K562 (cell line): ENCODE results near the gene FKRP. TPM values are rescaled to one million over a fixed set of nuclear protein-coding genes. Genes with fewer than 3 reads are reported as not detected.
A peak's percentile ranks its signal among the peaks of the same experiment; 100 is the strongest.

Experiments
- ARNT ChIP-seq, 2 experiments: fragments of 450-650 bp; IDR thresholded peaks; 2 replicates each; pipeline ENCODE4 v1.6.1; 2016; ENCODE audit warnings: mild to moderate bottlenecking in 1 of 2
- FUS ChIP-seq: fragments of 200-400 bp; formaldehyde crosslinking; optimal IDR thresholded peaks from 2 replicates; pipeline ENCODE3; 2017; ENCODE audit warnings: low read depth, low read length
- GTF2A2 ChIP-seq: IDR thresholded peaks from 2 replicates; pipeline ENCODE4 v1.6.1; 2016; ENCODE audit warnings: mild to moderate bottlenecking, missing genetic modification characterization, missing compliant biosample characterization
- MCM2 ChIP-seq: fragments of 450-650 bp; IDR thresholded peaks from 2 replicates; pipeline ENCODE4 v1.6.1; 2017; ENCODE audit warnings: low read depth, mild to moderate bottlenecking
- NR2C2 ChIP-seq, 2 experiments: fragments of 200-800 bp in 1 of 2; sonication (Bioruptor generic) in 1 of 2; sonication (generic) in 1 of 2; formaldehyde crosslinking in 1 of 2; IDR thresholded peaks; 2 replicates each; pipeline versions ENCODE4 v1.6.1 to v1.8.0; 2016 to 2022; ENCODE audit warnings: mild to moderate bottlenecking in 1 of 2, missing compliant biosample characterization in 1 of 2, missing genetic modification characterization in 1 of 2, missing genetic modification reagents in 1 of 2
- PYGO2 ChIP-seq: fragments of 450-650 bp; IDR thresholded peaks from 2 replicates; pipeline ENCODE4 v1.6.1; 2016; ENCODE audit warnings: mild to moderate bottlenecking, missing genetic modification characterization, moderate library complexity, missing compliant biosample characterization
- SMAD1 ChIP-seq: fragments of 150-350 bp; IDR thresholded peaks from 2 replicates; pipeline ENCODE4 v1.6.1; 2014; ENCODE audit warnings: low read length, low read depth; ENCODE audit not compliant: partially characterized antibody
- SRSF3 ChIP-seq: fragments of 200-400 bp; formaldehyde crosslinking; IDR thresholded peaks from 2 replicates; pipeline ENCODE4 v1.6.1; 2016; ENCODE audit warnings: mild to moderate bottlenecking, low read length, moderate library complexity; ENCODE audit not compliant: insufficient read depth
- TOE1 ChIP-seq, 2 experiments: fragments of 450-650 bp in 1 of 2; sonication (generic) in 1 of 2; formaldehyde crosslinking in 1 of 2; IDR thresholded peaks; 2 replicates each; pipeline versions ENCODE4 v1.7.1 to v1.8.0; 2016 to 2022; ENCODE audit warnings: borderline replicate concordance in 2 of 2, mild to moderate bottlenecking in 2 of 2, antibody characterized with exemption in 1 of 2, inconsistent platforms in 1 of 2, low read depth in 1 of 2, missing genetic modification reagents in 1 of 2, moderate library complexity in 1 of 2
- ZMIZ1 ChIP-seq, 2 experiments: fragments of 150-350 bp in 1 of 2; IDR thresholded peaks; 2 replicates each; pipeline ENCODE4 v1.6.1; 2012 to 2016; ENCODE audit warnings: low read depth in 2 of 2, low read length in 2 of 2, mild to moderate bottlenecking in 1 of 2, moderate library complexity in 1 of 2
- ZNF165 ChIP-seq: fragments of 250-450 bp; sonication (Bioruptor Pico); IDR thresholded peaks from 2 replicates; pipeline ENCODE4 v1.4.0; 2020; ENCODE audit warnings: borderline replicate concordance
- ZNF277 ChIP-seq: fragments of 250-450 bp; sonication (Bioruptor Pico); IDR thresholded peaks from 2 replicates; pipeline ENCODE4 v1.8.0; 2022; ENCODE audit warnings: inconsistent platforms, mild to moderate bottlenecking, moderate library complexity, borderline replicate concordance
- ZNF282 ChIP-seq: sonication (generic); formaldehyde crosslinking; IDR thresholded peaks from 2 replicates; pipeline ENCODE4 v1.8.1; 2023; ENCODE audit warnings: missing genetic modification reagents
- polyA plus RNA-seq, 8 experiments: library from polyadenylated mRNA; depleted of rRNA in 4 of 8; stranded (reverse) in 5 of 8; unstranded in 3 of 8; fragments of >200 nt; fragmentation: Nextera tagmentation in 2 of 8; fragmentation: Illumina TruSeq in 1 of 8; extraction: Ambion mirVana in 2 of 8; extraction: Trizol in 1 of 8; gene quantifications; 2 replicates each; pipeline versions ENCODE4 v1.2.1 to v1.2.3, GENCODE V29; 2011 to 2014; ENCODE audit warnings: inconsistent platforms in 1 of 8, missing spikeins in 1 of 8
- total RNA-seq, 7 experiments: library from RNA; depleted of rRNA in 6 of 7; stranded (reverse); fragments of >200 nt in 6 of 7; fragmentation: Illumina TruSeq in 2 of 7; extraction: Trizol in 2 of 7; gene quantifications; 2 replicates each; pipeline versions ENCODE4 v1.2.1 to v1.2.3, GENCODE V29; 2011 to 2021; ENCODE audit warnings: low replicate concordance in 1 of 7
- TF ChIP-seq, protein P1 (sequence below): fragments of 250-450 bp; sonication (Bioruptor Pico); IDR thresholded peaks from 2 replicates; pipeline ENCODE4 v1.4.0; 2020; ENCODE audit warnings: mild to moderate bottlenecking, moderate library complexity

Gene FKRP
- total and polyA plus RNA-seq, 9 of the 15 experiments (the other 6 are each of a cell fraction or from before 2014, with no cell fraction given) = 0.68 to 16.1 (median 6.5) TPM

DNA sequence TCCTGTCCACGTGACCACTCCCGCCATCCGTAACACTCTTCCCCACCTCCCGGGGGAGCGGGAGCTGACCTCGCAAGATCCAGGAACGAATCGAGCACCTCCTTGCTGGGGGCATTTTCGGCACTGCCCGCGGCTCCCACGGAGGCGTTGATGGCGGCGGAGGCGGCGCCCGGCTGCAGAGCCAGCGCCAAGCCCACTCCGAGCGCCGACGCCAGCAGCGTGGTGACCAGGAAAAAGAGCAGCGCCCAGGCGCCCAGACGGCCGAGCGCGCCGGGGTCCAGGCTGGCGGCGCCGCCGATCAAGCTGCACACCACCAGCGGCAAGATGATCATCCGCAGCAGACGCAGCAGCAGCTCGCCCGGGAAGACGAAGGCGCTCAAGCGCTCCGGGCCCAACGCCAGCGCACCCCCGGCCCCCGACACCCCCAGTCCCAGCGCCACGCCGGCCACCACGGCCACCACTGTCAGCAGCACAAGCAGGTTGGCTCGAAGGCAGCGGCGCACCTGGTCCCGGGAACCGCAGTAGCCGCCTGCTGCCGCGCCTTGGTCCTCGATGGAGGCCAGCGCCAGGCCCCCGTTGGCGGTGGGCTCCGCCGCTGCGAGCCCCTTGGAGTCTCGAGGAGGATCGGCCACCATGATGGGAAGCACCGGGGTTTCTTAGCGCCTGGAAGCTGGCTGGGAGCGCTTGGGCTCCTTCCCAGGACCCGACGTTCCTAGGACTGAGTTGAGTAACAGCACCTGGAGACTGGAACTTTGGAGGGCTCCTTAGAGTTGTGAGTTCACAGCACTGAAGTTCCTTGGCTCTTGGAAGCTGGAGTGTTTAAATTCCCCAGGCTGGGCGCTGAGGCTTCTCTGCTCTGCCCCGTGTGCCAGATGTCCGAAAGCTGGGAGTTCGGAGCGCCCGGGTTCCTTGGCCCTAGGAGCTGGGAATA is 41.7 kb downstream of the FKRP start (continued):
- TF ChIP-seq ZNF165 (CRISPR knock-in tag) (no peak), PYGO2 (tag) (no peak), ARNT (IDR thresholded peaks at IDR 0.05) (0 out of 4 replicates have a peak, but pooled peaks of 1 of the 2 experiments have one; percentile 32), FUS (peak; percentile 40), GTF2A2 (no peak), TOE1 (IDR thresholded peaks at IDR 0.05; ENCODE audit: borderline replicate concordance) (no peak), TOE1 (CRISPR knock-in tag; IDR thresholded peaks at IDR 0.05; ENCODE audit: borderline replicate concordance, low read depth) (0 out of 2 replicates have a peak, but pooled peaks have one; percentile 12), SRSF3 (0 out of 2 replicates have a peak, but pooled peaks have one; percentile 30), SMAD1 (no peak), NR2C2 (CRISPR knock-in tag; IDR thresholded peaks at IDR 0.05) (no peak), NR2C2 (tag; IDR thresholded peaks at IDR 0.05) (no peak), ZNF282 (no peak), MCM2 (no peak), ZNF277 (CRISPR knock-in tag) (no peak), ZMIZ1 (IDR thresholded peaks at IDR 0.05; ENCODE audit: low read depth in 2 of 2, low read length in 2 of 2) (no peak)
- TF ChIP-seq, protein P1, sequence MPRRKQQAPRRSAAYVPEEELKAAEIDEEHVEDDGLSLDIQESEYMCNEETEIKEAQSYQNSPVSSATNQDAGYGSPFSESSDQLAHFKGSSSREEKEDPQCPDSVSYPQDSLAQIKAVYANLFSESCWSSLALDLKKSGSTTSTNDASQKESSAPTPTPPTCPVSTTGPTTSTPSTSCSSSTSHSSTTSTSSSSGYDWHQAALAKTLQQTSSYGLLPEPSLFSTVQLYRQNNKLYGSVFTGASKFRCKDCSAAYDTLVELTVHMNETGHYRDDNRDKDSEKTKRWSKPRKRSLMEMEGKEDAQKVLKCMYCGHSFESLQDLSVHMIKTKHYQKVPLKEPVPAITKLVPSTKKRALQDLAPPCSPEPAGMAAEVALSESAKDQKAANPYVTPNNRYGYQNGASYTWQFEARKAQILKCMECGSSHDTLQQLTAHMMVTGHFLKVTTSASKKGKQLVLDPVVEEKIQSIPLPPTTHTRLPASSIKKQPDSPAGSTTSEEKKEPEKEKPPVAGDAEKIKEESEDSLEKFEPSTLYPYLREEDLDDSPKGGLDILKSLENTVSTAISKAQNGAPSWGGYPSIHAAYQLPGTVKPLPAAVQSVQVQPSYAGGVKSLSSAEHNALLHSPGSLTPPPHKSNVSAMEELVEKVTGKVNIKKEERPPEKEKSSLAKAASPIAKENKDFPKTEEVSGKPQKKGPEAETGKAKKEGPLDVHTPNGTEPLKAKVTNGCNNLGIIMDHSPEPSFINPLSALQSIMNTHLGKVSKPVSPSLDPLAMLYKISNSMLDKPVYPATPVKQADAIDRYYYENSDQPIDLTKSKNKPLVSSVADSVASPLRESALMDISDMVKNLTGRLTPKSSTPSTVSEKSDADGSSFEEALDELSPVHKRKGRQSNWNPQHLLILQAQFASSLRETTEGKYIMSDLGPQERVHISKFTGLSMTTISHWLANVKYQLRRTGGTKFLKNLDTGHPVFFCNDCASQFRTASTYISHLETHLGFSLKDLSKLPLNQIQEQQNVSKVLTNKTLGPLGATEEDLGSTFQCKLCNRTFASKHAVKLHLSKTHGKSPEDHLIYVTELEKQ = no peak
